ENCODE measurements around the gene SLC25A25.

- TF ChIP-seq RBM17 (IDR thresholded peaks at IDR 0.05; ENCODE audit: borderline replicate concordance, low read depth, low read length) (no peak), POLR2AphosphoS5 (IDR thresholded peaks at IDR 0.05; ENCODE audit: control insufficient read depth, insufficient read depth, low read depth, low read length) (peak; percentile 97), NFRKB (IDR thresholded peaks at IDR 0.05; ENCODE audit: low read depth) (no peak), PRPF4 (IDR thresholded peaks at IDR 0.05; ENCODE audit: insufficient read depth, low read depth, low read length, poor library complexity, severe bottlenecking) (no peak), ATF6 (CRISPR knock-in tag; IDR thresholded peaks at IDR 0.05) (no peak; the same call in 1 of the 2 replicates), BRCA1 (IDR thresholded peaks at IDR 0.05) (no peak), BRCA1 (CRISPR knock-in tag; IDR thresholded peaks at IDR 0.05) (no peak)
These were observed 47.4 kb downstream of the SLC25A25 start for GRCh38 chr9:128115187-128116103.
